Posterior cingulate gyrus (tissue), 11 donors: ENCODE results near the gene SZRD1.
"Not testable (repeated sequence)": the region's sequence is repeated elsewhere in the genome, so short reads cannot be mapped to it uniquely, and the experiment has no call there.

Source experiments
- DNase-seq, 10 donors: peaks; one replicate each; pipeline versions ENCODE4 v3.0.0 to v3.0.0-alpha.2; 2020 to 2021; ENCODE audit warnings: mixed read lengths in 3 of 10
- intact Hi-C: fragments of 100-400 bp; cut with DNase I; formaldehyde crosslinking; loops from one replicate; pipeline ENCODE4 v1.15.1; 2023

The SZRD1 gene, protein sequence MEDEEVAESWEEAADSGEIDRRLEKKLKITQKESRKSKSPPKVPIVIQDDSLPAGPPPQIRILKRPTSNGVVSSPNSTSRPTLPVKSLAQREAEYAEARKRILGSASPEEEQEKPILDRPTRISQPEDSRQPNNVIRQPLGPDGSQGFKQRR

DNA sequence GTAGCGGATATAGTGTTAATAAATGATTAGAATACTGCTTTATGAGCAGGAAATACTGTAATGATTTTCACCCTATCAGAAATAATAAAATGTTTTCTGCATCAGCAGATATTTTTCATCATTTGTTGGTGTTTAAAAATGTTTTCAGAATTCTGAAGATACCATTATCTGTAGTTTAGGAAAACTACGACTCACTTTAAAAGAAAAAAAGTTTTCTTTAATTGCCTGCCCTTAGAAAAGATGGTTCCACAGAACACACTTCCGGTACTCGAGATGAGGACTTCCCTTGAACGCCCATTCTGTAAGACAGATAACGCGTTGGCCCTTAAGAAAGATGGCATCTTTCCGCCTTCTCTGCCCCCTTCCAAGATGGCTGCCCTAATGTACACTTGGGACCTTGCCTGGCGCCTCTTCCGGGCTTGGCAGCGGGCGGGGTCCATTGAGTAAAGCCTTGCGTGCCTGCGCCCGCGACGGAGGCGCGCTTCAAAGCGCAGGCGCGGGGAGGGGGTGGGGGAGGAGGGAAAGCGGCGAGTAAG lies at the start of gene SZRD1:
Gene SZRD1 (plus strand): TSS at position 521 of the 536 bp plus-strand sequence. CDS start 16 bp downstream, outside the sequence.
- intact Hi-C loops: loop anchor here (10.0 kb wide), 1 partner anchor 122 kb away; no protein-coding TSS in a partner anchor
- DNase-seq: peak; percentile 89 to 99 (median 94)

DNA sequence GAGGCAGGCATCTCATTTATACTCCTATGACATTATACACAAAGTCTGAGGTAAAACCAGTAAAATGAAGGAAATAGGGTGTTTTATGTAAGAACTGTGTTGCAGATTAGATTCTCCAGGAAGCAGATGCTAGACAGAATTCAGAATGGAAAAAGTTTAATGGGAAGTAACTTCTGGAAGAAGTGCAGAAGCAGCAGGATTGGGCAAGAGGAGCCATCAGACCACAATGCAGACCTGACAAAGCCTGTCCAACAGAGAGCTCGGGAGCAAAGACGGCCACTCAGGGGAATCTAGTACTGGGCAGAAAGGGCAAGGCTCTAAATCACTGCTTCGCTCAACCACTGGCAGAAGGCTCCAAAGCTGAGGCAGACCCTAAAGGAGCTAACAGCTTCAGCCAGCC lies 48.5 kb upstream of the SZRD1 start:
- intact Hi-C loops: no loop called here
- no peak for DNase-seq

DNA sequence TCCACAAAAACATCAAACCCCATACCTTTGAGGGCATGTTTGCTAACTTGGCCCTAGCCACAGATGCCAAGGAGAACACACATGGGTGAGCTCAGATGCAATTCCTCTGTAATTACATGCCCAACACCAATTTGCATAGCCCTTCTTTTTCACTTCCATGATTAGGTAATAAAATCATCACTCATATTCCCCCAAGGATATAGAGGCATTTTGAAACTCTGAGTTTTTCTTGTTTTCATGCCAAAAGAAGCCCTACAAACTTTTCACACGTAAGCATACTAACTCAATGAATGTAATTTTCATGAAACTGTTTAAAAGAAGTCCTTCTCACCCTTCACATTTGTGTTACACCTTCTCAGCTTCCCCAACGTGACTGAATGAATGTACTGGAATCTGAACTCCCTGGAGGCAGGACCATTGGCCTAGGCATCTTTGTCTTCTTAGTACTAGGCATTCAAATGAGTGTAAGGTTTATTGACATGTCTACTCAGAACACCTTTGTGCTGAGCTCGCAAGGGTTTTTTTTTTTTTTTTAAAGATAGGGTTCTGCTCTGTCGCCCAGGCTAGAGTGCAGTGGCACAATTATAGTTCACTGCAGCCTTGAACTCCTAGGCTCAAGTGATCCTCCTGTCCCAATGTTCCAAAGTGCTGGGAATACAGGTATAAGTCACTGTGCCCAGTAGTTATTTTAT lies 45.7 kb upstream of the SZRD1 start:
- intact Hi-C loops: no loop called here
- no peak for DNase-seq

DNA sequence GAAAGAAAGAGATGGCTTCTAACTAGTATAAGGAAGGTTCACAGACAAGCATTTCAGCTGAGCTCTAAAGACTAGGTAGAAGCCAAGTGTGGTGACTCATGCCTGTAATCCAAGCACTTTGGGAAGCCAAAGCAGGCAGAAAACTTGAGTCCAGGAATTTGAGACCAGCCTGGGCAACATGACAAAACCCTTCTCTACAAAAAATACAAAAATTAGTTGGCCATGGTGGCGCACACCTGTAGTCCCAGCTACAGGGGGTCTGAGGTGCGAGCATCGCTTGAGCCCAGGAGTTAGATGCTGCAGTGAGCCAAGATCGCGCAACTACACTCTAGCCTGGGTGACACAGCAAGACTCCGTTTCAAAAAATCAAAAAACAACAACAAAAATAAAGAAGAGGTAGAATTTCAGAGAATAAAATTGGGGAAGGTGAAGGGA lies 42.6 kb upstream of the SZRD1 start:
- intact Hi-C loops: no loop called here
- DNase-seq: no peak

DNA sequence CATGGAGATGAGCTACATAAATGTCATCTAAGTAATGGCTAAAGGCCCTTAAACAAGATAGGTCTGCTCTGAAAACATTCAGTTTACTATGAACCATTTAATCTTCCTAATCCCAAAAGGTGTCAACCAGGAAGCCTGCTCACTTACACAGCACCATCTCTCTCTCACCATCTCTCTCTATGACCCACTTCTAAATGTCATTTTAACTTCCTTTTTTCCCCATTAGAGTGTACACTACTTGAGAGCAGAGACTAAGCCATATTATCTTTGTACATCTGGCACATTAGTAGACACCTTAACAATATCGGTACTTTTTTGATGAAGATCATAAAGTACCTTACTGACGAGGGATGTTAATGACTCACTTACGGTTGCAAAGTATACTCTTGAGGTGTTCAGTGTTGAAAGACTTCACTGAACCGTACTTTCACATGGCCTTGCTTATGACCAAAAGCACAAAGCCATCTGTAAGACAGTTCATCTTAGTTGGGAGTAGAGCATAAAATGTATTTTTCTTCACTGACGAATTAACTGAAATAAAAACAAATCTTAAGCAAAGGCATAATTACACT lies 40.1 kb upstream of the SZRD1 start:
- no peak for DNase-seq

DNA sequence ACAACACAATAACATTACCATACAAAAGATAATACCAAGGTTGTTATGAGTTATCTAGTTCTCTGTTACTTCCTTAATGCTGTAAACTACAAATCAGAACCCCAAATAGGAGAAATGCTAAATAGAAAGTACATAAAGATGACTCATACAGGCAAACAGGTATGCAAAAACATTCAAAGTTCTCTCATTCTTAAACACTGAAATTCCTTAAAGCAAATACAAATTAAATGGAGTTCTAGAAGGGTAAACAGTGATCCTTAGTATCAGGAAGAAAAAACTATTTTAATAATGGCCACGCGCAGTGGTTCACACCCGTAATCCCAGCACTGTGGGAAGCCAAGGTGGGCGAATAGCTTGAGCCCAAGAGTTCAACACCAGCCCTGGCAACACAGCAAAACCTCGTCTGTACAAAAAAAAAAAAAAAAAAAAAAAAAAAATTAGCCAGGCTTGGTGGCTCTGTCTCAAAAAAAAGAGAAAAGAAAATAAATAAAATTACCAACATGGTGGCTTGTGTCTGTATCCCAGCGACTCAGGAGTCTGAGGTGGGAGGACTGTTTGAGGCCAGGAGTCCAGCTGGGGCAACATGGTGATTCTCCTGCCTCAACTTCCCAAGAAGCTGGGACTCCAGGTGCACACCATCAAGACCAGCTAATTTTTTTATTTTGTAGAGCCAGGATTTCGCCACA lies 32.2 kb upstream of the SZRD1 start:
- intact Hi-C loops: no loop called here
- DNase-seq: no peak

More for the DNA sequence above, 40.1 kb upstream of the SZRD1 start:
- intact Hi-C loops: no loop called here

DNA sequence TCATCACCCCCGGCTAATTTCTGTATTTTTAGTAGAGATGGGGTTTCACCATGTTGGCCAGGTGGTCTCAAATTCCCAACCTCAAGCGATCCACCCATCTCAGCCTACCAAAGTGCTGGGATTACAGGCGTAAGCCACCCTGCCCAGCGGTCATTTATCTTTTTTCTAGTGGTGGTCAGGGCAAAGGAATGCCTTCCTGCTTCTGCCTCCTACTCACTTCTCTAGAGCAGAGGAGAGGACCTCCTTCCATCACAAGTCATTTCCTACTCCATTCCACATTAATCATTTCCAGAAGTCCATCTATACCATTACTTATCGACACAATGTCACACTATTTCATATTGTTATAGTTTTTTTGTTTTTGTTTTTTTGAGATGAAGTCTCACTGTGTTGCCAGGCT lies 28.1 kb upstream of the SZRD1 start:
- intact Hi-C loops: no loop called here
- DNase-seq: no peak

DNA sequence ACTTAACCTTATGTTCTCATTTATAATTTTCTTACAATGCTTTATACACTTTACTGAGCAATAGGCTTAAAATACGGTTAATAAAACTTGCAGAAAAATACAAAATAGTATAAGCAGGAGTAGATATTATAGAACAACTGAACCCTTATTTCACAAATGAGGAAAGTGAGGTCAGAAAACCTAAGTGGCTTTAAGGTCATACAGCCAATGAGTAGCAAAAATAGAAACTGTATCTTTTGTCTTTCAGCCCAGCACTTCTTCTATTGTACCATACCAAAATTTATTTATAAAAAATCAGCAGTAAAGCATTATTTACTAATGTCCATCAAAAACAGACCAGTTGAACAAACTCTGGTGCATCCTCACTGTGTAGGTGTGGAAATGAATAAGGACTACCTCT lies 26.4 kb upstream of the SZRD1 start:
- no peak for DNase-seq
- intact Hi-C loops: no loop called here

DNA sequence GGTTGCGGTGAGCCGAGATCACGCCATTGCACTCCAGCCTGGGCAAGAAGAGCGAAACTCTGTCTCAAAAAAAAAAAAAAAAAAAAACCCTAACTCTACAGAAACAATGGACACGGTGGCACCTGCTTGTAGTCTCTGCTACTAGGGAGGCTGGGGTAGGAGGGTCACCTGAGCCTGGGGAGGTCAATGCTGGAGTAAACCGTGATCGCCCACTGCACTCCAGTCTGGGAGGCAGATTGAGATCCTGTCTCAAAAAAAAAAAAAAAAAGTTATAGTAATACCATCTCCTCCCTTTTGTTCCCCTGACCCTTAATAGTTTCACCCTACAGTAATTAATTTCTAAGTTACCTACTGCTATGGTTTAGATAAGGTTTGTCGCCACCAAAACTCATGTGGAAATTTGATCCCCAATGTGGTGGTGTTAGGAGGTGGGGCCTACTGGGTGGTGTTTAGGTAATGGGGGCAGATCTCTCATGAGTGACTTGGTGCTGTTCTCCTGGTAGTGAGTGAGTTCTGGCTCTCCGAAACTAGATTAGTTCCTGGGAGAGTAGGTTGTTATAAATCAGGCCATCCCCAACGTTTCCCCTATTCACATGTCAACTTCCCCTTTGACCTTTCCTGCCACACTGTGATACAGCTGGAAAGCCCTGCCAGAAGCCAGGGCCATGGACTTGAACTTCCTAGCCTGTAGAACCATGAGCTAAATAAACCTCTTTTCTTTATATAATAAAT lies 24.5 kb upstream of the SZRD1 start:
- intact Hi-C loops: no loop called here
- DNase-seq: no peak

DNA sequence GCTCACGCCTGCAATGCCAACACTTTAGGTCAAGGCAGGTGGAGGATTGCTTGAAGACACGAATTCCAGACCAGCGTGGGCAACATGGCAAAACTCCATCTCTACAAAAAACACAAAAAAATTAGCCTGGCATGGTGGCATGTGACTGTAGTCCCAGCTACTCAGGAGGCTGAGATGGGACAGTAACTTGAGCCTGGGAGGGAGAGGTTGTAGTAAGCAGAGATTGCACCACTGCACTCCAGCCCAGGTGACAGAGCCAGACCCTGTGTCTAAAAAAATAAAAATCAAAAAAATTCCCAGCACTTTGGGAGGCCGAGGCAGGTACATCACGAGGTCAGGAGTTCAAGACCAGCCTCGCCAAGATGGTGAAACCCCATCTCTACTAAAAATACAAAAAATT lies 23.8 kb upstream of the SZRD1 start:
- DNase-seq, intact Hi-C loops: not testable (repeated sequence)

DNA sequence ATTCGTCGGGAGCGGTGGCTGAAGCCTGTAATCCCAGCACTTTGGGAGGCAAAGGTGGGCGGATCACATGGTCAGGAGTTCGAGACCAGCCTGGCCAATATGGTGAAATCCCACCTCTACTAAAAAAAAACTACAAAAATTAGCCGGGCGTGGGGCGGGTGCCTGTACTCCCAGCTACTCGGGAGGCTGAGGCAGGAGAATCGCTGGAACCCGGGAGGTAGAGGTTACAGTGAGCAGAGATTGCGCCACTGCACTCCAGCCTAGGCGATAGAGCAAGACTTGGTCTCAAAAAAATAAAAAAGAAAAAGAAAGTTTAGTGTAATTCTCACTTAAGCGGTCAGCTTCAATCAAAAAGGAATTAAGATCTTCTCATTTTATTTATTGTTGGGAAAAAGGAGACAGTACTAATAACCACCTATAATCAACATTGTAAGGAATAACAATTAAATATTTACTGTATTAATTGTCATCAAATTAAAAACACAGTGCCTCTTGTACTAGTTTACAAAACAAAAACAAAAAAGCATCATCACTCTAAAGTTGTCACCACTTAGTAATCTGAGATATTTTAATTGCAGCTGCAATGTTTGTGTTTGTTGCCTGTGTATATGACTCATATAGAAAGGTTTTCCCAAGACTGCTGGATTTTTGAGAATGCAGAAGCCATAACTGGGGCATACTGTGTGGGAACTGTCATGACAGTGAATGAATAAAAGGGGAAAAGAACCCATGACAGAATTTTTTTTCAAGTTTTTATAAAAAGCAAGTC lies 18.4 kb upstream of the SZRD1 start:
- intact Hi-C loops: no loop called here
- no peak for DNase-seq

DNA sequence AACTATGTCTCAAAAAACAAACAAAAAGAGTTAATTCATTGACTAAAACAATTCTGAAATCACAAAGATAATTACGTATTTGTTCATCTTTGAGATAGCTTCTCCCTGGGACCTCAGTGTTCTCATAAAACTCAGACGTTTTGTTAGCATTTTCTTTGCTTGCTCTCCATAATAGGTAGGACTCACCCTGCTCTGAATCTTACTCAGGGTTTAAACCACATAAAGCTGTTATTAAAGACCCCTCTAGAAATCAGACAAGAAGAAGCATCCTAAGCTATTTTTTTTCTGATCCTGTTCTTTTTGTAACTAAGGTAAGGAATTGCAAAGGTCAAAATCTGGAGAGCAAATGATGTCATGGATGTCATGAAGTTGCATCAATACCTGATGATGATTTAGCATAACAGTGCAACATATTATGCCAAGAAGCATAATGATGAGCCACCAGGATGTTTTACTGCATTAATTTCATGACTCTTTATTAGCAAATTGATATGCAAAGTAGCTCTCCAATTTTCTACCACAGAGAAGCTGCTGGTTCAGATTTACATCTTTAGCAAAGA lies 17.1 kb upstream of the SZRD1 start:
- intact Hi-C loops: loop anchor here (10.0 kb wide), 1 partner anchor 705 kb away; the partner anchor contains the start of gene SDHB
- no peak for DNase-seq

DNA sequence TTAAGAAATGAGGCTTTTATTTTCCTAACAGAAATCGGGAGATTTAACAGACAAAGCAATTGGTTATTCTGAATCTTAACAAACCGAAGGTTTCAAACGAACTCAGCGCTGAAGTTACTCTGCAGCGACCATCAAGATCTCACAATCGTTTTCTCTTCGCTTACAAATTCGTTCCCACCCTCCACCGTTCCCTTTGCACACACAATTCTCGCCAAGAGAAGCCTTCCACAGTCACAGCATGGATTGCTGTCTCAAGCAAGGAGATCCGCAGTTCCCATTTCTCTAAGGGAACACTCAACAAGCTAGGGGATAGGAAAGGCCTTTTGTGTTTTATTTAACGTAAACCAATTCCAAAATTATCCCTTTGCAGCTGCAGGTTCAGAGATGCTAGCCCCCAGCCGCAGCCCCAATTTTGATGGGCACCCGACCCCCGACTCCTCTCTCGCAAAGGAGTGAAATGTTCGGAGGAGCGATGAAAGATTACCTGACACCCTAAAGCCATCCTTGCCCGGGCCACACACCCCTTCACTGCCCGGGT lies 15.5 kb upstream of the SZRD1 start:
- intact Hi-C loops: loop anchor here (10.0 kb wide), 1 partner anchor 703 kb away; the partner anchor contains the start of gene SDHB
- DNase-seq: no peak

DNA sequence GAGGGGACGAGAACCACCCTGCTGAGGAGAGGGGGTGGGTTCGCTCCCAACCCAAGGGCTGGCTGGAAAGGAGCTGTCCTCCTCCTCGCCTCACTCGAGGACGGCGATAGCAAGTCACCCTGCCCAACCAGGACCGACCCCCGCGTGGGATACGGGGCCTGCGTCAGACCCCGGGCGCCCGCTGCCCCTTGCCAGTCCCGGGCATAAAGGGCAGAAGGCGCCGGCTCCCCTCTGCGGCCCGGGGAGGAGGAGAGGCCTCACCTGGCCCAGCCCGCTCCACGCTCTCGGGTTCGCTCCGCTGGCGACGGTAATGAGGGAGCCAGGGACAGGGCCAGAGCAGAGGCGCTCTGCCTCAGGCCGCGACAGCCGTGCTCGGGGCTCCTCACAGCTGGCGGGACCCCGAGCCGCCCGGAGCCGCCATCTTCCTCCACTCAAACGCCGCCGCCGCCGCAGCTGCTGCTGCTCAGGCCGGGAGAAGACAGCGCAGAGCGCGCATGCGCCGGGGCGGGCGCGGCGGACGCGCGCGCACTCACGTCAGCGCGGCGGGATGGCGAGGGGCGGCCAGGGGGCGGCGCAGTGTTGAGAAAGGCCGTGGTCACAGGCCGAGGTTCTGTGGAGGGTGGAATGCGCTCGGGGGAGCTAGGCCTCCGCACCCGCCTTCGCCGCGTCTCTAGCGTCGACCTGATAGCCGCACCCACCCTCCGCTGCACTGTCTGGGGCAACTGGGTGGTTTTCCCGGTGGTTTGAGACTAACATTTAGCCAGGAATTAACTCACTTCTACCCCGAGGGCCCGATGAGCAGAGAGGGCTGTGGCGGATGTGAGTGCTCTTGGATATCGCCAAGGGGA lies 14.8 kb upstream of the SZRD1 start, which contains the start of gene FBXO42:
Gene FBXO42 (minus strand): TSS at position 487 of the 848 bp plus-strand sequence. CDS start 37,062 bp downstream, outside the sequence.
- intact Hi-C loops: loop anchor here (10.0 kb wide), 1 partner anchor 703 kb away; the partner anchor contains the start of gene SDHB
- DNase-seq: peak; percentile 82 to 98 (median 88)

DNA sequence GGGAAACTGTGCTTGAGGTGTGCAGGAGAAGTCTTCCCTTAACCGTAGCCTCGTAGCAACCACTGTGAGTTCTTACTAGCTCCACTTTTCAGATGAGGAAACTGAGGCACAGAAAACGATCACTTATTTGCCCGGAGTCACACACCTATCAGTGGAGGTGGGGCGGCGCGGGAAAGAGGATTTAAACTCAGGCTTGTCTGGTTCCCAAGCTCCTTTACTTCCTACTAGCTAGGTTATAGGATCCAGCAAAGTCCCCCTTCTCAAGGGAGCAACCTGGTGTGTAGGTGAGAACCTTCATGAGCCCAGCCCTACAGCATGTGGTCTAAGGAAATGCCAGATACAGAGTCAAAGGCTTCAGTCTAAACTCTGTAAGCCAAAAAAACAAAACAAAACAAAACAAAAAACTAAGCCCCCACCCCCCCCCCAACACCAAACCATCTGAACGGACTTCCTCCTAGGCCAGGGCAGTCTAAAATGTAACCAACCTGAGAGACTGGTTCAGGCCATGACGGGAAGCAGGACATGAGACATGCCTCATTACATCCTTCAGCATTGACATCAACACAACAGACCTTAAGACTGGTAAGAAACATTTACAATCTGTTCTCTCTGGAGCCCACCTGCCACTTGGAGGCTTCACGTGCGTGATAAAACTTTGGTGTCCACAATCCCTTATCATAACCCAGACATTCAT lies 14.1 kb upstream of the SZRD1 start:
- intact Hi-C loops: loop anchor here (10.0 kb wide), 1 partner anchor 702 kb away; the partner anchor contains the start of gene SDHB
- no peak for DNase-seq

DNA sequence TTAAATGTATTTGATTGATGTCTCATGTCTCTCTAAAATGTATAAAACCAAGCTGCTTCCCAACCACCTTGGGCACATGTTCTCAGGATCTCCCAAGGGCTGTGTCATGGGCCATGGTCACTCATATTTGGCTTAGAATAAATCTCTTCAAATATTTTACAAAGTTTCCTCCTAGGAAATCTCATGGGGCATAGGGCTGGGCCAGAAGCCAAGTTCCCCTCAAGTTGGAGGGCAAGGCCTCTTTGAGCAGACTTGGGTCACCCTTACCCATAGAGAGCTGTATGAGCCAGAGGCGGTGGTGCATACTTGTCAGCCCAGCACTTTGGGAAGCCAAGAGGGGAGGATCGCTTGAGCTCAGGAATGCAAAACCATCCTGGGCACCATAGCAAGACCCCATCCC lies 12.4 kb upstream of the SZRD1 start:
- intact Hi-C loops: loop anchor here (10.0 kb wide), 1 partner anchor 700 kb away; the partner anchor contains the start of gene SDHB
- DNase-seq: peak in 1 of 10 donors; percentile 32

DNA sequence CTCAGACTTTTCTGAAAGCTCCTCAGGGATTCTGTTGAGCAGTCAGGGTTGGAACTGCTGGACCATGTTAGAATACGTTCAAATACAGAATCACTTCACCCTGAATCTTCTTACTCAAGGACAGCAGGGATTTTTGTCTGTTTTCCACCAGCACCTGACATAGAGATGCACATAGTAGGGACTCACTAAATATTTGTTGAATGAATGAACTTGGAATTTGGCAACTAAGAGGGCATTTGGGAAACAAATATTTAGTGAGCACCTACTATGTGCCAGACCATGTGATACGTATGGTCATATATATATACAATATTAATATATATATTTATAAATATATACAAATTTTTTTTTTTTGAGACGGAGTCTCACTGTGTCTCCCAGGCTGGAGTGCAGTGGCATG lies 10.2 kb upstream of the SZRD1 start:
- no peak for DNase-seq
- intact Hi-C loops: loop anchor here (10.0 kb wide), 1 partner anchor 698 kb away; the partner anchor contains the start of gene SDHB
